Activated naive CD4-positive, alpha-beta T cell treated with anti-CD3 and anti-CD28 coated beads, Interleukin-2, amount 10 ng/mL, durations not matched to agents 7 days and 5 days (primary cell): ENCODE data around the gene TMEM164.

Experiments used
- CTCF ChIA-PET: fragments of 350-600 bp; sonication (Branson Sonifier 250); formaldehyde crosslinking; loops from one replicate; lab custom pipeline; 2021; ENCODE audit warnings: antibody characterized with exemption; lab: Charles Lee
- DNase-seq: peaks from one replicate; pipeline ENCODE4 v3.0.0-alpha.2; 2020
- H3K27ac Mint-ChIP-seq: one replicate; pipeline ENCODE4 v1.8.0; 2021; ENCODE audit warnings: mild to moderate bottlenecking, moderate library complexity, mixed read lengths
- H3K27me3 Mint-ChIP-seq: one replicate; pipeline ENCODE4 v1.8.0; 2021; ENCODE audit warnings: mild to moderate bottlenecking, mixed read lengths
- H3K36me3 Mint-ChIP-seq: one replicate; pipeline ENCODE4 v1.8.0; 2021; ENCODE audit warnings: mixed read lengths
- H3K4me1 Mint-ChIP-seq: one replicate; pipeline ENCODE4 v1.8.0; 2021; ENCODE audit warnings: mixed read lengths
- H3K4me3 Mint-ChIP-seq: one replicate; pipeline ENCODE4 v1.8.0; 2021; ENCODE audit warnings: mild to moderate bottlenecking, moderate library complexity, mixed read lengths
- H3K9me3 Mint-ChIP-seq: one replicate; pipeline ENCODE4 v1.8.0; 2021; ENCODE audit warnings: mixed read lengths

Gene TMEM164

GRCh38 chrX:110013968-110014367 is 11.1 kb downstream of the TMEM164 start:
- CTCF ChIA-PET: interaction anchor here (0.6 to 1.3 kb wide), 2 partner anchors 123 to 140 kb away, joined by 3 read pairs; no protein-coding TSS in a partner anchor
- no peaks in the 10 kb centered on the region for H3K9me3 Mint-ChIP-seq
- no peak overlapping the region for H3K27ac Mint-ChIP-seq
- peaks cover 33% of the 10 kb centered on the region for H3K36me3 Mint-ChIP-seq
- H3K27me3 Mint-ChIP-seq: no peaks in the 10 kb centered on the region
- no peak for DNase-seq
- peaks cover 5% of the 10 kb centered on the region for H3K4me1 Mint-ChIP-seq
- H3K4me3 Mint-ChIP-seq: no peak overlapping the region

- CTCF ChIA-PET: no interaction called here
- H3K4me1 Mint-ChIP-seq: peaks cover 5% of the 10 kb centered on the region
- no peak overlapping the region for H3K27ac Mint-ChIP-seq
- H3K4me3 Mint-ChIP-seq: no peak overlapping the region
- DNase-seq: no peak
- peaks cover 27% of the 10 kb centered on the region for H3K36me3 Mint-ChIP-seq
- H3K27me3 Mint-ChIP-seq: no peaks in the 10 kb centered on the region
- no peaks in the 10 kb centered on the region for H3K9me3 Mint-ChIP-seq
These were observed 12.1 kb downstream of the TMEM164 start for GRCh38 chrX:110015032-110015431.

GRCh38 chrX:110015915-110016314 is 13.0 kb downstream of the TMEM164 start:
- H3K9me3 Mint-ChIP-seq: no peaks in the 10 kb centered on the region
- no peaks in the 10 kb centered on the region for H3K27me3 Mint-ChIP-seq
- peaks cover 5% of the 10 kb centered on the region for H3K4me1 Mint-ChIP-seq
- peaks cover 18% of the 10 kb centered on the region for H3K36me3 Mint-ChIP-seq
- no peak overlapping the region for H3K4me3 Mint-ChIP-seq
- CTCF ChIA-PET: interaction anchor here (1.3 kb wide), 1 partner anchor 131 kb away, joined by 4 read pairs; no protein-coding TSS in a partner anchor
- DNase-seq: no peak
- no peak overlapping the region for H3K27ac Mint-ChIP-seq

GRCh38 chrX:110020536-110020935 is 17.6 kb downstream of the TMEM164 start:
- Mint-ChIP-seq H3K4me1 (no peaks in the 10 kb centered on the region), H3K4me3 (no peak overlapping the region), H3K27me3 (no peaks in the 10 kb centered on the region), H3K36me3 (peaks cover 13% of the 10 kb centered on the region), H3K9me3 (no peaks in the 10 kb centered on the region), H3K27ac (no peak overlapping the region)
- CTCF ChIA-PET: interaction anchor here (0.7 kb wide), 1 partner anchor 12 kb away, joined by 3 read pairs; no protein-coding TSS in a partner anchor
- DNase-seq: no peak

GRCh38 chrX:110021258-110022022 is 18.5 kb downstream of the TMEM164 start:
- DNase-seq: no peak
- Mint-ChIP-seq H3K27ac (no peak overlapping the region), H3K27me3 (no peaks in the 10 kb centered on the region), H3K9me3 (no peaks in the 10 kb centered on the region), H3K4me1 (no peaks in the 10 kb centered on the region), H3K36me3 (peaks cover 13% of the 10 kb centered on the region), H3K4me3 (no peak overlapping the region)
- CTCF ChIA-PET: no interaction called here

- CTCF ChIA-PET: no interaction called here
- no peak for DNase-seq
- Mint-ChIP-seq H3K27ac (no peak overlapping the region), H3K9me3 (no peaks in the 10 kb centered on the region), H3K4me1 (no peaks in the 10 kb centered on the region), H3K27me3 (no peaks in the 10 kb centered on the region), H3K4me3 (no peak overlapping the region), H3K36me3 (peaks cover 8% of the 10 kb centered on the region)
These were observed 19.9 kb downstream of the TMEM164 start for GRCh38 chrX:110022599-110023448.

GRCh38 chrX:110025395-110025794 is 22.5 kb downstream of the TMEM164 start:
- CTCF ChIA-PET: no interaction called here
- H3K4me3 Mint-ChIP-seq: no peak overlapping the region
- no peak for DNase-seq
- no peak overlapping the region for H3K27ac Mint-ChIP-seq
- no peaks in the 10 kb centered on the region for H3K4me1 Mint-ChIP-seq
- H3K27me3 Mint-ChIP-seq: no peaks in the 10 kb centered on the region
- no peaks in the 10 kb centered on the region for H3K9me3 Mint-ChIP-seq
- peaks cover 7% of the 10 kb centered on the region for H3K36me3 Mint-ChIP-seq

- no peak overlapping the region for H3K27ac Mint-ChIP-seq
- no peaks in the 10 kb centered on the region for H3K9me3 Mint-ChIP-seq
- CTCF ChIA-PET: no interaction called here
- DNase-seq: no peak
- H3K4me3 Mint-ChIP-seq: no peak overlapping the region
- no peaks in the 10 kb centered on the region for H3K27me3 Mint-ChIP-seq
- H3K4me1 Mint-ChIP-seq: peaks cover 2% of the 10 kb centered on the region
- peaks cover 9% of the 10 kb centered on the region for H3K36me3 Mint-ChIP-seq
These were observed 23.4 kb downstream of the TMEM164 start for GRCh38 chrX:110026099-110026844.

GRCh38 chrX:110032534-110033147 is 29.7 kb downstream of the TMEM164 start:
- H3K9me3 Mint-ChIP-seq: no peaks in the 10 kb centered on the region
- peaks cover 2% of the 10 kb centered on the region for H3K36me3 Mint-ChIP-seq
- no peaks in the 10 kb centered on the region for H3K27me3 Mint-ChIP-seq
- CTCF ChIA-PET: interaction anchor here (0.6 kb wide), 1 partner anchor 12 kb away, joined by 3 read pairs; no protein-coding TSS in a partner anchor
- H3K27ac Mint-ChIP-seq: no peak overlapping the region
- H3K4me1 Mint-ChIP-seq: peaks cover 2% of the 10 kb centered on the region
- no peak overlapping the region for H3K4me3 Mint-ChIP-seq
- DNase-seq: no peak

- Mint-ChIP-seq H3K27me3 (no peaks in the 10 kb centered on the region), H3K27ac (no peak overlapping the region), H3K9me3 (no peaks in the 10 kb centered on the region), H3K4me1 (peaks cover 2% of the 10 kb centered on the region), H3K36me3 (peaks cover 7% of the 10 kb centered on the region), H3K4me3 (no peak overlapping the region)
- DNase-seq: no peak
- CTCF ChIA-PET: no interaction called here
These were observed 31.1 kb downstream of the TMEM164 start for GRCh38 chrX:110034036-110034435.

- Mint-ChIP-seq H3K4me3 (no peak overlapping the region), H3K27me3 (no peaks in the 10 kb centered on the region), H3K36me3 (peaks cover 6% of the 10 kb centered on the region), H3K4me1 (no peaks in the 10 kb centered on the region), H3K27ac (no peak overlapping the region), H3K9me3 (no peaks in the 10 kb centered on the region)
- CTCF ChIA-PET: no interaction called here
- DNase-seq: no peak
These were observed 33.5 kb downstream of the TMEM164 start for GRCh38 chrX:110036162-110037033.

- no peaks in the 10 kb centered on the region for H3K9me3 Mint-ChIP-seq
- no peaks in the 10 kb centered on the region for H3K4me1 Mint-ChIP-seq
- no peak for DNase-seq
- H3K27me3 Mint-ChIP-seq: no peaks in the 10 kb centered on the region
- peaks cover 6% of the 10 kb centered on the region for H3K36me3 Mint-ChIP-seq
- H3K27ac Mint-ChIP-seq: no peak overlapping the region
- H3K4me3 Mint-ChIP-seq: no peak overlapping the region
- CTCF ChIA-PET: no interaction called here
These were observed 34.3 kb downstream of the TMEM164 start for GRCh38 chrX:110037178-110037577.

GRCh38 chrX:110038900-110039299 is 36.0 kb downstream of the TMEM164 start:
- H3K4me3 Mint-ChIP-seq: no peak overlapping the region
- CTCF ChIA-PET: no interaction called here
- H3K27ac Mint-ChIP-seq: no peak overlapping the region
- peaks cover 6% of the 10 kb centered on the region for H3K36me3 Mint-ChIP-seq
- DNase-seq: no peak
- peaks cover 9% of the 10 kb centered on the region for H3K4me1 Mint-ChIP-seq
- H3K9me3 Mint-ChIP-seq: no peaks in the 10 kb centered on the region
- no peaks in the 10 kb centered on the region for H3K27me3 Mint-ChIP-seq
